Psoas muscle (tissue), 8 donors: Measurements from ENCODE around the gene CCDC57. TPM values are rescaled to one million over a fixed set of nuclear protein-coding genes. Genes with fewer than 3 reads are reported as not detected.

ENCODE experiments used
- ATAC-seq, 4 donors: fragments of 200-7000 bp; cut with Tn5 transposase; one replicate each; pipeline ENCODE4 v1.9.1; 2020; ENCODE audit warnings: moderate library complexity in 3 of 4, mild to moderate bottlenecking in 2 of 4
- DNase-seq, 2 donors: peaks; one replicate each; pipeline ENCODE4 v3.0.0-alpha.2; 2020
- H3K27ac ChIP-seq: fragments of 200-600 bp; one replicate; pipeline ENCODE4 v1.8.0; 2022
- H3K27me3 ChIP-seq, 3 donors: fragments of 200-600 bp in 1 of 3; one replicate each; pipeline versions ENCODE4 v1.6.1 to v1.8.0; 2013 to 2022; ENCODE audit warnings: low read length in 2 of 3, mild to moderate bottlenecking in 2 of 3, moderate library complexity in 1 of 3; ENCODE audit not compliant: insufficient read depth in 3 of 3
- H3K36me3 ChIP-seq, 2 donors: fragments of 200-600 bp in 1 of 2; one replicate each; pipeline versions ENCODE4 v1.6.1 to v1.8.0; 2013 to 2022; ENCODE audit warnings: low read depth in 1 of 2, mild to moderate bottlenecking in 1 of 2, moderate library complexity in 1 of 2; ENCODE audit not compliant: insufficient read depth in 1 of 2
- H3K4me1 ChIP-seq: fragments of 200-600 bp; one replicate; pipeline ENCODE4 v1.8.0; 2022
- H3K4me3 ChIP-seq: fragments of 200-600 bp; one replicate; pipeline ENCODE4 v1.8.0; 2022; ENCODE audit warnings: mild to moderate bottlenecking
- H3K9me3 ChIP-seq: fragments of 200-600 bp; one replicate; pipeline ENCODE4 v1.8.0; 2022
- WGBS, 3 donors: extraction: QIAGEN DNeasy Blood & Tissue Kit; methylation state at CpG; one replicate each; pipeline versions ENCODE4 v1.1.6 to v1.1.7; 2013; 5-methylcytosine and 5-hydroxymethylcytosine counted together
- intact Hi-C, 2 donors: fragments of 100-400 bp; cut with DNase I; formaldehyde crosslinking; loops; one replicate each; pipeline versions ENCODE4 v1.11.0 to v1.14.2; 2022
- polyA plus RNA-seq, 3 donors: library from polyadenylated mRNA; stranded (reverse); fragments of 200-250 nt; gene quantifications; one replicate each; pipeline ENCODE4 v1.2.3, GENCODE V29; 2013
- total RNA-seq, 4 donors: library from RNA; stranded (reverse); fragmentation: NEBNext Ultra II Directional in 2 of 4; extraction: Animal tissue kit (Norgen Biotek cat#: 25700) in 2 of 4; gene quantifications; one replicate each; pipeline versions ENCODE4 v1.2.1 to v1.2.4, GENCODE V29; 2021 to 2023
- TF ChIP-seq, protein P1 (sequence below): fragments of 200-600 bp; IDR thresholded peaks from one replicate; pipeline ENCODE4 v1.8.0; 2022; ENCODE audit warnings: antibody characterized with exemption
- donor health status: healthy with polysubstance abuse.
- donor health status: DM: no; HTN: no; CAD: no; lungs with moderate emphysema.
- donor health status: Bipolar disorder and iron deficiency.
- donor health status: healthy.
- donor health status: DM: yes; HTN: yes; CAD: no.
- donor health status: DM: no; HTN: no; CAD: no.
- donor health status: DM: no; HTN: no; CAD: no.
- donor health status: DM: yes; HTN: yes; CAD: no.

CCDC57 gene
- total and polyA plus RNA-seq, 7 donors: 7.2 to 15.3 (median 11.1) TPM

DNA sequence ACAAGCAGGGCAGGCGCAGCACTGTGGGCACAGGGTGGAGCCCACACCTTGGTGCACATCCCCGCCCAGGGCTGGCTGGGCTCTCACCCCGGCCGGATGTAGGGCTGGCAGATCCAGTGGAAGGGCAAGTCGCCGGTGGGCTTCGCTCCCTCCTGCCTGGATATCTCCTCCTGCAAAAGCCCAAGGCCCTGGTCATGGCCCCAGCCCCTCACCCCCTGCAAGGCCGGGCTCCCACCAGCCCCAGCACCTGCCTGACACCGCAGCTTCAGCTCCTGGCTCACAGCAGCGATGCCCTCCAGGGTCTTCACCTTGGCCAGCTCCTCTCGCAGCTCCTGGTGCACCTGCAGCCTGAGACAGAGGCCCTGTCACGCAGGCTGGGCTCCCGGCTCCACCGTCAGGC is 152.0 kb downstream of the CCDC57 start:
- intact Hi-C loops: no loop called here
- DNase-seq (peak; percentile 13 to 45), ATAC-seq (no peak)
- Histone ChIP-seq H3K9me3 (no peaks in the 10 kb centered on the region), H3K4me1 (peaks cover 9% of the 10 kb centered on the region), H3K36me3 (peaks cover 10 to 86% of the 10 kb centered on the region in 2 donors), H3K4me3 (no peak overlapping the region), H3K27ac (no peak overlapping the region), H3K27me3 (no peaks in the 10 kb centered on the region)
- TF ChIP-seq, protein P1, sequence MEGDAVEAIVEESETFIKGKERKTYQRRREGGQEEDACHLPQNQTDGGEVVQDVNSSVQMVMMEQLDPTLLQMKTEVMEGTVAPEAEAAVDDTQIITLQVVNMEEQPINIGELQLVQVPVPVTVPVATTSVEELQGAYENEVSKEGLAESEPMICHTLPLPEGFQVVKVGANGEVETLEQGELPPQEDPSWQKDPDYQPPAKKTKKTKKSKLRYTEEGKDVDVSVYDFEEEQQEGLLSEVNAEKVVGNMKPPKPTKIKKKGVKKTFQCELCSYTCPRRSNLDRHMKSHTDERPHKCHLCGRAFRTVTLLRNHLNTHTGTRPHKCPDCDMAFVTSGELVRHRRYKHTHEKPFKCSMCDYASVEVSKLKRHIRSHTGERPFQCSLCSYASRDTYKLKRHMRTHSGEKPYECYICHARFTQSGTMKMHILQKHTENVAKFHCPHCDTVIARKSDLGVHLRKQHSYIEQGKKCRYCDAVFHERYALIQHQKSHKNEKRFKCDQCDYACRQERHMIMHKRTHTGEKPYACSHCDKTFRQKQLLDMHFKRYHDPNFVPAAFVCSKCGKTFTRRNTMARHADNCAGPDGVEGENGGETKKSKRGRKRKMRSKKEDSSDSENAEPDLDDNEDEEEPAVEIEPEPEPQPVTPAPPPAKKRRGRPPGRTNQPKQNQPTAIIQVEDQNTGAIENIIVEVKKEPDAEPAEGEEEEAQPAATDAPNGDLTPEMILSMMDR: no peak
- 84 to 85% (median 85%) methylated on average over 14 of the region's 14 CpGs for WGBS, 3 donors

DNA sequence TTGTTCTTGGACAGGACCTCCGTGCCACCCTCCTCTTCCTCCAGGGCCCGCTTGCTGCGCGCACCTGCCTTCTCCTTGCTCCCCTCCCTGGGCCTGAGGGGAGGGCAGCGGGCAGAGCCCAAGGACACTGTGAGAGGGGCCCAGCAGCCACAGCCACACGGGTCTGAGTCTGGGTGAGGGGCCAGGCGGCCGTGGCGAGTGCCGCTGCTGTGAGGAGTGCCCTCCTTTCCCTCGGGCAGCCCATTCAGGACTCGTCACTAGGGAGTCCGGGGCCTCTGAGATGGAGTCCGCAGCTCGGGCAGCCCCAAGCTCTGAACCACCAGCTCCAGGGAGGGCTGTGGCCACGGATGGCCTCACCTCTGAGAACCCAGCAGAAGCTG is 152.7 kb downstream of the CCDC57 start:
- no peak for ATAC-seq
- intact Hi-C loops: no loop called here
- Histone ChIP-seq H3K4me1 (peaks cover 9% of the 10 kb centered on the region), H3K36me3 (peaks cover 10 to 92% of the 10 kb centered on the region in 2 donors), H3K27ac (no peak overlapping the region), H3K4me3 (no peak overlapping the region), H3K27me3 (no peaks in the 10 kb centered on the region), H3K9me3 (no peaks in the 10 kb centered on the region)
- WGBS, 3 donors: 75 to 88% (median 77%) methylated on average over 16 of the region's 16 CpGs
- TF ChIP-seq, protein P1: no peak
- DNase-seq: peak in 1 of 2 donors; percentile 43

DNA sequence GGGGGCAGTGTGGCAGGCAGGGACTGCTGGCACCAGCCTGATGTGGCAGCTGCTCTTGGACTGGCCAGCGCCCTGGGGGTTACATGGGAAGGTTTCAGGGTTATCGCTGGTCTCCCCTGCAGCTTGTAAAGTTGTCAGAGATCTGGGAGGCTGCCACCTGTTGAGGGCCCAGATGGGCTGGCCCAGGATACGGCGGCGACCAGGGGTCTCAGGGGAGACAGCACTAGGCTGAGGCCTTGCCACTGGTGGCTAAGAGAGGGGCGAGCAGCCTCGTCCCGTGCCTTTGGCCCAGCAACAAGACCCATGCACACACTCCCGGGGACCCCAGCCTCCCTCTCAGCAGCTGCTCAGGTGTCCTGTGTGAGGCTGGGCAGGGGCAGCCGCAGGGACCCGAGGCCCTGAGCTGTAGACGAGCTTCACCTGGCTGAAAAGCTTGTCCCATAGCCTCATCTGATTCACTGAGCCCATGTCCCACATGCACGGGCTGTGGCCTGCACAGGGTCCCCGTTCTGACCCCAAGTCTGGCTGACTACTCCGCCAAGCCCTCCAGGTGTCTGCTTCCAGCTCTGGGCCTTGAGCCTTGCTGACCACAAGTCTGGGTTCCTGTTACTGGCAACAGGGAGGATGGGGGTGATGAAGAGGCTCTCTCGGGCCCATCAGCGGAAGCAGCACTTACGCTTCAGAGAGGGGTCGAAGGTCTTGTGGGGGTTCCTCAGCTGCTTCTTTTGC is 153.2 kb downstream of the CCDC57 start:
- ATAC-seq: no peak
- intact Hi-C loops: no loop called here
- Histone ChIP-seq H3K4me1 (peaks cover 4% of the 10 kb centered on the region), H3K27me3 (no peaks in the 10 kb centered on the region), H3K9me3 (no peaks in the 10 kb centered on the region), H3K4me3 (no peak overlapping the region), H3K36me3 (peaks cover 10 to 98% of the 10 kb centered on the region in 2 donors), H3K27ac (no peak overlapping the region)
- TF ChIP-seq, protein P1: no peak
- DNase-seq: peak in 1 of 2 donors; percentile 45
- 53 to 61% (median 53%) methylated on average over 19 of the region's 19 CpGs for WGBS, 3 donors

DNA sequence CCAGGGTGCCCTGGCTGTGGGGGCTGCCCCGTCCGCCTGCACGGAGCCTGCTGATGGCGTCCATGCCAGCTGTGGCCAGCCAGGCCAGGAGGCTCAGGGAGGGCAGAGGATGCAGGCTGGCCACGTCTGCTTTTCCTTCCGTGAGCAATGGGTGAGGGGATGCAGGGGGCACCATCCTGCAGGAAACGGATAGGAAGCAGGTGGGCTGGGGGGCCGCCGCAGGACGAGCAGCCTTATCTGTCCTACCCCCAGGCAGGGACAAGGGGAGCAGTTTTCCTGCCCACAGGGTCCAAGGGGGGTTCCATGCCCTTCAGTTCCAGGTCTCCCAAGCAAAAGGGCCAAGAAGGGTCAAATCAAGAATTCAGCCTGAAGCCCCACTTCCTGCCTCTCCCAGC is 153.8 kb downstream of the CCDC57 start:
- intact Hi-C loops: no loop called here
- no peak overlapping the region for H3K27ac ChIP-seq
- H3K36me3 ChIP-seq: peaks cover 10 to 98% of the 10 kb centered on the region in 2 donors
- H3K27me3 ChIP-seq: no peaks in the 10 kb centered on the region
- no peaks in the 10 kb centered on the region for H3K9me3 ChIP-seq
- H3K4me3 ChIP-seq: no peak overlapping the region
- H3K4me1 ChIP-seq: no peaks in the 10 kb centered on the region
- TF ChIP-seq, protein P1: no peak
- WGBS, 3 donors: 66 to 72% (median 67%) methylated on average over 9 to 10 of the region's 10 CpGs
- ATAC-seq: no peak
- peak; percentile 8 to 39 for DNase-seq
